ENCODE data around the gene ARHGAP4. TPM values are rescaled to one million over a fixed set of nuclear protein-coding genes. Genes with fewer than 3 reads are reported as not detected.

ARHGAP4 gene
- total and polyA plus RNA-seq, 7 donors = 5.1 to 8.0 (median 6.8) TPM

DNA sequence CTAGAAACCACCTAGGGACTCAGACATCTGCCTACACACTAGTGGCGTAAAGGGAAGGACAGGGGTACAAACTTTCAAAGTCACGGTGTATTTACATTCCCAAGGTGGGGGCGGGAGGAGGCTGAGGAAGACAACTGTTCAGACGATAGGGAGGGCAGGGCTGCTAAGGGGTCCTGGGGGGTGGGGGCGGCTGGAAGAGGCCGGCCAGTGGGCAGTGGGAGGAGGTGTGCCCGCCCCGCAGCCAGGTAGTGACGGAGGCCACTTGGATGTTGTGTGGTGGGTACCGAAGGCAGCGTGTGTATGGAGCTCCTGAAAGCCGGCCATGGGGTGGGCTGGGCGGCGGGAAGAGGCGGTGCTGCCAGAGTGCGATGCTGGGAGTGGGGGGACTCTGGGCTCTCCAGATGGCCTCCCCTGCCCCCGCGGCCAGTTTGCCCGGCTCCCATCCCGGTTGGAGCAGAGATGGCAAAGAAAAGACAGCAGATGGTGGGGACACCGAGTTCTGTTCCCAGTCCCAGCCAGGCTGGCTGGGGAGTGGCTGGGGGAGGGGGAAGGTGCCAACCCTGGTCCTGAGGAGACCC is 64.2 kb downstream of the ARHGAP4 start:
- Histone ChIP-seq H3K9me3 (no peaks in the 10 kb centered on the region), H3K27me3 (ENCODE audit: insufficient read depth in 3 of 3, low read length in 2 of 3) (peaks cover 0 to 22% (median 2%) of the 10 kb centered on the region in 3 donors), H3K4me3 (no peak overlapping the region), H3K4me1 (no peaks in the 10 kb centered on the region), H3K27ac (no peak overlapping the region), H3K36me3 (ENCODE audit: insufficient read depth in 1 of 2, low read depth in 1 of 2) (no peaks in the 10 kb centered on the region)
- TF ChIP-seq, protein P1, sequence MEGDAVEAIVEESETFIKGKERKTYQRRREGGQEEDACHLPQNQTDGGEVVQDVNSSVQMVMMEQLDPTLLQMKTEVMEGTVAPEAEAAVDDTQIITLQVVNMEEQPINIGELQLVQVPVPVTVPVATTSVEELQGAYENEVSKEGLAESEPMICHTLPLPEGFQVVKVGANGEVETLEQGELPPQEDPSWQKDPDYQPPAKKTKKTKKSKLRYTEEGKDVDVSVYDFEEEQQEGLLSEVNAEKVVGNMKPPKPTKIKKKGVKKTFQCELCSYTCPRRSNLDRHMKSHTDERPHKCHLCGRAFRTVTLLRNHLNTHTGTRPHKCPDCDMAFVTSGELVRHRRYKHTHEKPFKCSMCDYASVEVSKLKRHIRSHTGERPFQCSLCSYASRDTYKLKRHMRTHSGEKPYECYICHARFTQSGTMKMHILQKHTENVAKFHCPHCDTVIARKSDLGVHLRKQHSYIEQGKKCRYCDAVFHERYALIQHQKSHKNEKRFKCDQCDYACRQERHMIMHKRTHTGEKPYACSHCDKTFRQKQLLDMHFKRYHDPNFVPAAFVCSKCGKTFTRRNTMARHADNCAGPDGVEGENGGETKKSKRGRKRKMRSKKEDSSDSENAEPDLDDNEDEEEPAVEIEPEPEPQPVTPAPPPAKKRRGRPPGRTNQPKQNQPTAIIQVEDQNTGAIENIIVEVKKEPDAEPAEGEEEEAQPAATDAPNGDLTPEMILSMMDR (IDR thresholded peaks at IDR 0.05) = no peak
- ATAC-seq (no peak), DNase-seq (no peak)
- intact Hi-C loops (cut with DNase I) = no loop called here
- 46 to 69% (median 49%) methylated on average over 15 to 21 of the region's 21 CpGs for WGBS, 3 donors

DNA sequence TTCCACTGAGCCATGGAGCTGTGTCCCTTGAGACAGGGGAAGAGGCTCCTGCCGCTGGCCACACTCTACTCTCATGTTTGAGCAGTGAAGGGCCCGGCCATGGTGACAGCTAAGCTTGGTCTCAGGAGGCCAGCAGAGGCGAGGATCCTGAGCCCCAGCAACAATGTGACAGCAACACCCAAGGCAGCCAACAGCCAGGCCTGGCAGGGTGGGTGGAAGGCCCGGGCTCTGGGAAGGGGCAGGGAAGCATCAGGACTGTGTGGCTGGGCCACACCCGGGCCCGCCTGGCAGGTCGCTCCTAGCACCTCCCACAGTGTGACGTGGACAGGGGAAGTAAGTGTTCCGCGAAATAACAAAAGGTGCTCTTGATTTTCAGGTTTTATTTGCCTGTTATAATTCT is 64.9 kb downstream of the ARHGAP4 start:
- WGBS, 3 donors = 72 to 80% (median 75%) methylated on average over 6 to 10 of the region's 10 CpGs
- Histone ChIP-seq H3K36me3 (ENCODE audit: insufficient read depth in 1 of 2, low read depth in 1 of 2) (no peaks in the 10 kb centered on the region), H3K4me1 (no peaks in the 10 kb centered on the region), H3K9me3 (no peaks in the 10 kb centered on the region), H3K4me3 (no peak overlapping the region), H3K27me3 (ENCODE audit: insufficient read depth in 3 of 3, low read length in 2 of 3) (peaks cover 0 to 28% (median 2%) of the 10 kb centered on the region in 3 donors), H3K27ac (no peak overlapping the region)
- intact Hi-C loops (cut with DNase I) = no loop called here
- no peak for DNase-seq
- TF ChIP-seq, protein P1 (IDR thresholded peaks at IDR 0.05) = no peak
- no peak for ATAC-seq

Other genes starting within 250 kb of the ARHGAP4 start
- gene SLC6A8, start 238.3 kb downstream of the ARHGAP4 start, total RNA-seq = 100 to 1,000 TPM in 2 of 4 donors, 10 to 100 TPM in 2; 82.2 to 256 (median 117) TPM
- 100 to 1,000 TPM in 2 of 3 donors, 10 to 100 TPM in 1; 84.9 to 209 (median 104) TPM for gene SLC6A8, start 238.3 kb downstream of the ARHGAP4 start, polyA plus RNA-seq
- gene BCAP31, start 201.9 kb downstream of the ARHGAP4 start, total RNA-seq = 10 to 100 TPM; 65.4 to 71.6 (median 66.0) TPM
- gene BCAP31, start 201.9 kb downstream of the ARHGAP4 start, polyA plus RNA-seq = 10 to 100 TPM; 63.7 to 97.3 (median 72.1) TPM
- gene ABCD1, start 201.4 kb downstream of the ARHGAP4 start, total RNA-seq = 10 to 100 TPM; 16.0 to 27.1 (median 20.9) TPM
- gene ABCD1, start 201.4 kb downstream of the ARHGAP4 start, polyA plus RNA-seq = 10 to 100 TPM; 11.7 to 36.0 (median 15.8) TPM
- gene PLXNB3, start 162.0 kb downstream of the ARHGAP4 start, total RNA-seq = 1 to 10 TPM in 1 of 4 donors, under 1 TPM in 3; 0.27 to 1.5 (median 0.73) TPM
- gene PLXNB3, start 162.0 kb downstream of the ARHGAP4 start, polyA plus RNA-seq = under 1 TPM; 0.13 to 0.35 (median 0.31) TPM
- 100 to 1,000 TPM in 1 of 4 donors, 10 to 100 TPM in 3; 43.7 to 140 (median 61.4) TPM for gene SRPK3, start 145.2 kb downstream of the ARHGAP4 start, total RNA-seq
- gene SRPK3, start 145.2 kb downstream of the ARHGAP4 start, polyA plus RNA-seq = 10 to 100 TPM; 14.5 to 37.4 (median 23.3) TPM
- gene IDH3G, start 131.9 kb downstream of the ARHGAP4 start, total RNA-seq = 10 to 100 TPM; 45.6 to 56.9 (median 51.8) TPM
- gene IDH3G, start 131.9 kb downstream of the ARHGAP4 start, polyA plus RNA-seq = 10 to 100 TPM; 25.0 to 54.2 (median 44.3) TPM
- 10 to 100 TPM; 57.2 to 86.6 (median 71.2) TPM for gene SSR4, start 131.6 kb downstream of the ARHGAP4 start, total RNA-seq
- 100 to 1,000 TPM in 2 of 3 donors, 10 to 100 TPM in 1; 84.5 to 198 (median 107) TPM for gene SSR4, start 131.6 kb downstream of the ARHGAP4 start, polyA plus RNA-seq
- 1 to 10 TPM in 3 of 4 donors, under 1 TPM in 1; 0.50 to 2.1 (median 1.4) TPM for gene PDZD4, start 95.7 kb downstream of the ARHGAP4 start, total RNA-seq
- gene PDZD4, start 95.7 kb downstream of the ARHGAP4 start, polyA plus RNA-seq = 1 to 10 TPM in 1 of 3 donors, under 1 TPM in 2; 0.65 to 1.3 (median 0.79) TPM
- gene L1CAM, start 40.1 kb downstream of the ARHGAP4 start, total RNA-seq = 1 to 10 TPM in 2 of 4 donors, under 1 TPM in 2; 0.22 to 1.5 (median 0.90) TPM
- under 1 TPM; 0.36 to 0.46 (median 0.39) TPM for gene L1CAM, start 40.1 kb downstream of the ARHGAP4 start, polyA plus RNA-seq
- gene AVPR2, start 21.6 kb downstream of the ARHGAP4 start, total RNA-seq = 1 to 10 TPM; 1.3 to 4.8 (median 2.0) TPM
- 1 to 10 TPM; 1.4 to 3.2 (median 2.5) TPM for gene AVPR2, start 21.6 kb downstream of the ARHGAP4 start, polyA plus RNA-seq
- 100 to 1,000 TPM; 105 to 166 (median 115) TPM for gene NAA10, start 8.8 kb upstream of the ARHGAP4 start, total RNA-seq
- gene NAA10, start 8.8 kb upstream of the ARHGAP4 start, polyA plus RNA-seq = 100 to 1,000 TPM; 168 to 203 (median 193) TPM
- gene RENBP, start 18.4 kb upstream of the ARHGAP4 start, total RNA-seq = 1 to 10 TPM; 2.9 to 4.4 (median 3.6) TPM
- gene RENBP, start 18.4 kb upstream of the ARHGAP4 start, polyA plus RNA-seq = 1 to 10 TPM in 2 of 3 donors, under 1 TPM in 1; 0.97 to 1.9 (median 1.4) TPM
- gene HCFC1, start 45.6 kb upstream of the ARHGAP4 start, total RNA-seq = 10 to 100 TPM; 29.8 to 50.1 (median 40.0) TPM
- gene HCFC1, start 45.6 kb upstream of the ARHGAP4 start, polyA plus RNA-seq = 10 to 100 TPM; 15.1 to 46.5 (median 25.8) TPM
- gene TMEM187, start 46.5 kb upstream of the ARHGAP4 start, total RNA-seq = 1 to 10 TPM; 3.2 to 7.8 (median 6.8) TPM
- gene TMEM187, start 46.5 kb upstream of the ARHGAP4 start, polyA plus RNA-seq = 1 to 10 TPM; 2.2 to 6.7 (median 5.2) TPM
- gene IRAK1, start 93.6 kb upstream of the ARHGAP4 start, total RNA-seq = 100 to 1,000 TPM in 2 of 4 donors, 10 to 100 TPM in 2; 56.1 to 158 (median 101) TPM
- gene IRAK1, start 93.6 kb upstream of the ARHGAP4 start, polyA plus RNA-seq = 100 to 1,000 TPM; 127 to 368 (median 202) TPM
- 10 to 100 TPM; 27.6 to 46.9 (median 33.9) TPM for gene MECP2, start 171.5 kb upstream of the ARHGAP4 start, total RNA-seq
- gene MECP2, start 171.5 kb upstream of the ARHGAP4 start, polyA plus RNA-seq = 10 to 100 TPM; 33.5 to 54.4 (median 35.5) TPM
- gene OPN1LW, start 218.0 kb upstream of the ARHGAP4 start, total RNA-seq = not detected
- under 1 TPM in 1 of 3 donors, not detected in 2; 0.13 TPM for gene OPN1LW, start 218.0 kb upstream of the ARHGAP4 start, polyA plus RNA-seq